CD4-positive, alpha-beta T cell treated with Interleukin-17A for 1 hour (primary cell): ENCODE results near the gene CNOT9.
A peak's percentile ranks its signal among the peaks of the same experiment; 100 is the strongest.
"Not testable (repeated sequence)": the region's sequence is repeated elsewhere in the genome, so short reads cannot be mapped to it uniquely, and the experiment has no call there.

Source experiments
- DNase-seq: peaks from one replicate; pipeline ENCODE4 v3.0.0-alpha.2; 2020

CNOT9 gene, protein sequence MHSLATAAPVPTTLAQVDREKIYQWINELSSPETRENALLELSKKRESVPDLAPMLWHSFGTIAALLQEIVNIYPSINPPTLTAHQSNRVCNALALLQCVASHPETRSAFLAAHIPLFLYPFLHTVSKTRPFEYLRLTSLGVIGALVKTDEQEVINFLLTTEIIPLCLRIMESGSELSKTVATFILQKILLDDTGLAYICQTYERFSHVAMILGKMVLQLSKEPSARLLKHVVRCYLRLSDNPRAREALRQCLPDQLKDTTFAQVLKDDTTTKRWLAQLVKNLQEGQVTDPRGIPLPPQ

GRCh38 chr2:218568190-218569037 lies at the start of gene CNOT9, which contains the start of gene USP37:
Gene CNOT9, plus strand, starts transcription at chr2:218568839. Its CDS starts 116 bp downstream, at chr2:218568955.
Gene USP37, minus strand, starts transcription at chr2:218568351. Its CDS starts 9,698 bp downstream, at chr2:218558653.
- peak; percentile 100 for DNase-seq

GRCh38 chr2:218518876-218519275 lies 49.8 kb upstream of the CNOT9 start:
- DNase-seq, result no peak

- no peak for DNase-seq
Observed at GRCh38 chr2:218523651-218524050, 45.0 kb upstream of the CNOT9 start.

DNA sequence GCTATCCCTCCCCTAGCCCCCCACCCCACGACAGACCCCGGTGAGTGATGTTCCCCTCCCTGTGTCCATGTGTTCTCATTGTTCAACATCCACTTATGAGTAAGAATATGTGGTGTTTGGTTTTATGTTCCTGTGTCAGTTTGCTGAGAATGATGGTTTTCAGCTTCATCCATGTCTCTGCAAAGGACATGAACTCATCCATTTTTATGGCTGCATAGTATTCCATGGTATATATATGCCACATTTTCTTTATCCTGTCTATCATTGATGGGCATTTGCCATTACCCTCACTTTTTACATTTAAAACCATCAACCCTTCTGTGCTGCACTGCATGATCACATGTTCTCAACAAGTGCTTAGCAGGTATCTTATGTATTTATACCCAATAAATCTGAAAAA lies 40.2 kb upstream of the CNOT9 start:
- not testable (repeated sequence) for DNase-seq

DNA sequence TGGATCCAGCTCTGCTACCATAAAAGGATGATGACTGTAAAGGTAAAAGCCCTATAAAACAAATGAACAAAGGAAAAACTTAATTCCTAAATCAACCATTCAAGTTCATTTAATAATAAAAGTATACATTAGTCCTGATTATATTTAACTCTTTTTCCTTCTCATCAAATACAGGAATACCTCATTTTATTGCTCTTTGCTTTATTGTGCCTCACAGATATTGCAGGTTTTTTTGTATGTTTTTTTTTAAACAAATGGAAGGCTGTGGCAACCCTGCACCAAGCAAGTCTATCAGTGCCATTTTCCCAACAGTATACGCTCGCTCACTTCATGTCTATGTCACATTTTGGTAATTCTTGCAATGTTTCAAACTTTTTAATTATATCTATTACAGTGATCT lies 38.6 kb upstream of the CNOT9 start:
- DNase-seq, result no peak

- no peak for DNase-seq
Observed at GRCh38 chr2:218536804-218537494, 31.7 kb upstream of the CNOT9 start.

DNA sequence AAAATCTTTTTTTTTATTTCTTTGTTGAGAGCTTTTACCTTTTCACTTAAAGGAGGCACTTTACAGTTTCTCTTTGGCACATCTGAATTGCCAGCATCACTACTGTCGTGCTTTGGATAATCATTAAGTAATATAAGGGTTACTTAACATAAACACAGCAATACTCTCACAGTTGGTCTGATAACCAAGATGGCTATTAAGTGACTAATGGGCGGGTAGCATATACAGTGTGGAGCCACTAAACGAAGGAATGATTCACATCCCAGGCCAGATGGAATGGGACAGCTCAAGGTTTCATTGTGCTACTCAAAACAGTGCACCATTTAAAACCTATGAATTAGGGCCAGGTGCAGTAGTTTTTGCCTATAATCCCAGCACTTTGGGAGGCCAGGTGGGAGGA lies 28.6 kb upstream of the CNOT9 start:
- DNase-seq, result no peak

DNA sequence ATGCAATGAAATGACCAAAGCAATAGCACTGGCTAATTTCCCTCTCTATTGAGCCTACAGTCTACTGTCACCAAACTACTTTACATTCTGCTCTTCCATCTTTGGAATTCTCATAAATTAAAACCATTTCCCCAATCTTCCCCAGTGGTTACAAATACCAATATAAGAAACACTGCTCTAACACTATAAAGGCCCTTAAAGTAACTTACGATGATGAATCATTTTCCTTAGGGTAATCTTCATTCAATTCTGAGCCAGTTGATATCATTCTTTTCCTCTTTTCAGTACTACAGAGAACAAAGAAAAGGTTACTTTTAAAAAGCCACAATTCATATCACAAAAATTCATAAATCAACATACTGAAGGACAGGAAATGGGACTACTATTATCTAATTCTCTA lies 22.6 kb upstream of the CNOT9 start:
- no peak for DNase-seq

GRCh38 chr2:218547511-218547910 lies 21.1 kb upstream of the CNOT9 start:
- no peak for DNase-seq

DNA sequence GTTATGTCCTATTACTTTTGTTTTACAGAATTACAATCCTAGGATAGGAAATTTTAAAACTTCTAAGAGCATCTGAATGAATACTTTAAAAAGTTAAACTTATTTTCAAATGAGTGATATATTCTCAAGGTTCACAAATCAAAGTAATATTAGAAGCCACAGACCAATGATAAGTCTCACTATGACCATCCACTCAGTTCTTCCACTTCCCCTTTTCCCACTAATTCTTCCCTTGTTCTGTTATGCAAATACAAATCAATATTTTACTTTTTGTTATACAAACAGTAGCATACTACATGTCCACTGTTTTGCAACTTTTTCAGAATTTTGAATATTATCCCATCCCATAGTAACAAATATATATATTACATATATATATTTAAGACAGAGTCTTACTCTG lies 20.7 kb upstream of the CNOT9 start:
- DNase-seq, result no peak

DNA sequence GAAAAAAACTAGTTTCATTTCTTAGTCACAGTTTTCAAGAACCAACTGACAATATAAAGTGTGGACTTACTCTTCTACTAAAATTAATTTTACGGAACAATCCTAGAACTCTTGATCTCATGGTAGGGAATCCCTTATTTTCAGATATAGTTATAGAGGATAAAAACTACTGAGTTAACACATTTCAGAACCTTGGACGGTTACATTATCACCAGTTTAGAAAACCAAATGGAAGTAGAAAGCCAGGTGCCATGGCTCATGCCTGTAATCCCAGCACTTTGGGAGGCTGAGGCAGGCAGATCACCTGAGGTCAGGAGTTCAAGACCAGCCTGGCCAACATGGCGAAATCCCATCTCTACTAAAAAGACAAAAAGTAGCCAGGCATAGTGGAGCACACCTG lies 14.4 kb upstream of the CNOT9 start:
- DNase-seq, result not testable (repeated sequence)

DNA sequence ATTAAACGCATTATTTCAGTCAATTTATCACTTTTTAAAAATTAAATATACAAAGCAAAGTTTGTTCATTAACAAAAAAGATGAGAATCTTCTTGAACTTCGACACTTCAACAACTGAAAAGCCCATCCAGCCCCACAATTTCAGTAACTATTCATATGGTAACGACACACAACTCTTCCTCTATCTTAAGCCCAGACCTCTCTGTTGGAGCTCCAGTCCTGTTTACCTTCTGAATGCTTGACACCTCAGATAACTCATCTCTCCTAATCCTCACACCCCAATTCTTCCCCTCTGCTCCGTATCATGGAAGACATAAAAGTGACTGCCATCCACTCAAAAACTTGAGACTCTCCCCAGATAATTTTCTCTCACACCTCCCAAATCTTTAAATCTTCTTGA lies 13.1 kb upstream of the CNOT9 start:
- DNase-seq, result no peak

- DNase-seq, result no peak
Observed at GRCh38 chr2:218557941-218558340, 10.7 kb upstream of the CNOT9 start.

DNA sequence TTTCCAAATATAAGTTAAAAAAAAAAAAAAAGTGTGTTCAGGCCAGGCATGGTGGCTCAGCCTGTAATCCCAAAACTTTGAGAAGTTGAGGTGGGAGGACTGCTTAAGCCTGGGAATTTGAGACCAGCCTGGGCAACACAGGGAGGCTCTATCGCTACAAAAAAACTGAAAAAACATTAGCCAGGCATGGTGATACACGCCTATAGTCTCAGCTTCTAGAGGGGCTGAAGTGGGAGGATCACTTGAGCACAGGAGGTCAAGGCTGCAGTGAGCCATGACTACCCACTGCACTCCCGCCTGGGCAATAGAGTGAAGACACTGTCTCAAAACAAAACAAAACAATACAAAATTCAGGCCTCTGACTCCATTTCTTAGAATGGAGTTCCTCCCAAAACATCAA lies 9.7 kb upstream of the CNOT9 start:
- no peak for DNase-seq

- DNase-seq, result no peak
Observed at GRCh38 chr2:218564056-218564455, 4.6 kb upstream of the CNOT9 start.

GRCh38 chr2:218566296-218566695 lies 2.3 kb upstream of the CNOT9 start:
- no peak for DNase-seq

- DNase-seq, result no peak
Observed at GRCh38 chr2:218567797-218568189, 846 bp upstream of the CNOT9 start.

DNA sequence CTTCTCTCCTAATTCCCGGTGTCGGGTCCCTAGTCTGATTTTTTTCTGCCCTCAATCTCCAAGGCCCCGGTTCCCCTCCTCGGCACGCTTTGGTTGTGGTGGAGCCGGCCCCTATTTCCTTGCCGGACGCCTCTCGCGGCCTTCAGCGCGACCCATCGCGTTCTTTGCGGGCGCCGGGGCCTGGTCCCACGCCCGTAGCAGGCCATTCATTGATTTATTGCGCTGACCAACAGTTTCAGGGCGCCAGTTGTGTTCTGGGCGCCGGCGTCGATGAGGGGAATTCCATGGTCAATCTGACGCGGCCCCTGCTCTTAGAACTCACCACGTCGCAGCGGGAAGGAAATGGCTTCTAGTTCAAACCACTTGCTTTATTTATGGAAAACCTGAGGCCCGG lies 396 bp downstream of the CNOT9 start:
- DNase-seq, result peak; percentile 83

- DNase-seq, result peak; percentile 58
Observed at GRCh38 chr2:218569661-218570500, 1.2 kb downstream of the CNOT9 start.

- DNase-seq, result peak; percentile 14
Observed at GRCh38 chr2:218570850-218571249, 2.2 kb downstream of the CNOT9 start.

- no peak for DNase-seq
Observed at GRCh38 chr2:218576854-218577253, 8.2 kb downstream of the CNOT9 start.

DNA sequence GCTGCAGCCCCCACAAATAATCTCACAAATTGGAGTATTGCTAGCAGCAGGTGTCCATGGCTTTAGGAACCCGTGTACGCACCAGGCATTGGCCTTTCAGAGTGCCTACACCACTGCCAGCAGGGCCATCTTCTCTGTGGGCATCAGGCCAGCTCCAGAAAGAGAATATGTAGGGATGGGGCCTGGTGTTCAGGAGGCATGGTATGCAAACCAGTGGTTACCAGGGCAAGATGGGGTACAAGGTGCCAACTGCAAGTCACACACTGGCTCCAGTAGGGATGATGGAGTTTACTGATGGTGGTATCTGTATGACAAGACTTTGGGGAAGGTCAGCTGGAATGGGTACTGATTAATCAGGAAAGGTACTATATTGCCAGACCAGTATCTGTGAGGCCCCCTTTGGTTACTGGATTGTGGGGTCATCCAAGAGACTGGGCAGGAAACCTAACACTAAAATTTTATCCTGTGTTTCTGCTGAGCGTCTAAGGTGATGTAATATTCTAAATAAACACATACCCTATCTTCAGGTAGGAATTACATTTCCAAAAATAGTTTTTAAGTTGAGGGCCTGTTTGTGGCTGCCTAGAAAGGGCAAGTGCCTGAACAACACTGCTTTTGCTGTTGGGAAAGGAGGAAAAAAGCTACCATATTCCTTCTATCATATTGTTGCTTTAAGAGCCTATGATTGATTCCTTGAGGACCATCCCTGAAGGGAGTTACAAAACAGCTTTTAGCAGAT lies 9.0 kb downstream of the CNOT9 start:
- no peak for DNase-seq
